Tibial nerve (tissue), 4 donors: ENCODE results near the gene LFNG. TPM values are rescaled to one million over a fixed set of nuclear protein-coding genes. Genes with fewer than 3 reads are reported as not detected.

Experiments
- DNase-seq, 2 donors: peaks; one replicate each; pipeline ENCODE4 v3.0.0-alpha.2; 2019; ENCODE audit warnings: low spot score in 2 of 2
- H3K27ac ChIP-seq, 4 donors: fragments of 200-600 bp; sonication (generic) in 3 of 4; one replicate each; pipeline ENCODE4 v1.5.1; 2017 to 2019; ENCODE audit warnings: mild to moderate bottlenecking in 1 of 4
- H3K27me3 ChIP-seq, 2 donors: fragments of 200-600 bp; sonication (generic) in 1 of 2; one replicate each; pipeline versions ENCODE4 v1.5.1 to v1.6.0; 2017 to 2019
- H3K36me3 ChIP-seq, 3 donors: fragments of 200-600 bp; sonication (generic); one replicate each; pipeline ENCODE4 v1.5.1; 2018 to 2019
- H3K4me1 ChIP-seq, 4 donors: fragments of 200-600 bp; sonication (generic) in 3 of 4; one replicate each; pipeline ENCODE4 v1.5.1; 2017 to 2019
- H3K4me3 ChIP-seq, 4 donors: fragments of 200-600 bp; sonication (generic) in 3 of 4; one replicate each; pipeline ENCODE4 v1.5.1; 2017 to 2019; ENCODE audit warnings: mild to moderate bottlenecking in 1 of 4, moderate library complexity in 1 of 4
- H3K9me3 ChIP-seq, 4 donors: fragments of 200-600 bp; sonication (generic) in 3 of 4; one replicate each; pipeline ENCODE4 v1.5.1; 2017 to 2019
- EP300 ChIP-seq, 2 donors: sonication (generic); formaldehyde crosslinking; IDR thresholded peaks; one replicate each; pipeline ENCODE4 v1.6.1; 2017; ENCODE audit warnings: antibody characterized with exemption in 2 of 2, mild to moderate bottlenecking in 1 of 2
- POLR2A ChIP-seq, 2 donors: fragments of 450-650 bp; IDR thresholded peaks; one replicate each; pipeline ENCODE4 v1.6.1; 2017; ENCODE audit warnings: antibody characterized with exemption in 2 of 2, mild to moderate bottlenecking in 2 of 2, moderate library complexity in 2 of 2
- WGBS, 2 donors: methylation state at CpG; one replicate each; pipeline ENCODE4 v1.1.5; 2018; 5-methylcytosine and 5-hydroxymethylcytosine counted together
- total RNA-seq, 4 donors: library from RNA; depleted of rRNA; stranded (reverse); fragments of >200 nt; gene quantifications; one replicate each; pipeline ENCODE4 v1.1.0, GENCODE V29; 2016
- TF ChIP-seq, protein P1 (sequence below), 5 experiments: fragments of 200-600 bp in 3 of 5; fragments of 450-650 bp in 2 of 5; sonication (generic) in 3 of 5; IDR thresholded peaks; one replicate each; pipeline ENCODE4 v1.5.1; 2016 to 2019; ENCODE audit warnings: antibody characterized with exemption in 5 of 5, mild to moderate bottlenecking in 3 of 5, moderate library complexity in 2 of 5

The LFNG gene
- total RNA-seq, 4 donors from 2014 or later: 8.8 to 21.6 (median 11.3) TPM

DNA sequence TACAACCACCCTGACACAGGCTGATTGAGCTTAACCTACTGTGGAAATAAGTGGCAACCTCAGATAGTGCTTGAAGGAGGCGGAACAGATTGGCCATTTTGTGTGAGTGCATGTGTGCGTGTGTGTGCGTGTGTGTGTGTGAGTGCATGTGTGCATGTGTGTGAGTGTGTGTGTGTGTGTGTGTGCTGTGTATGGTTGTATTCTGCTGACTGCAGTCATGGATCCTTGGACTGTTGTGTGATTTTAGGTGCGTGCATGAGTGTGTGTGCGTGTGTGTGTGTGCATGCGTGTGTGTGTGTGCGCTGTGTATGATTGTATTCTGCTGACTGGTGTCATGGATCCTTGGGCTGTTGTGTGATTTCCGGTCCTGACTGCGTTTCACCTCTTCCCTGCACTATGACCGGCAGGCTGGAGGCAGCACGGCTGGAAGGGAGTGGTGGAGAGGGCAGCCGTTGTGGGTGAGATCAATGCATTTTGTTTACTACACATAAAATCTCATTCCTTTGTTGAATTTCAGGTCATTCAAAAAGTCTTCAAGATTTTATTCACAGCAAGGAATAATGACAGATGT, 45.5 kb downstream of the LFNG start:
- Histone ChIP-seq H3K27ac (no peak overlapping the region), H3K36me3 (peaks cover 0 to 7% (median 0%) of the 10 kb centered on the region in 3 donors), H3K4me1 (peaks cover 0 to 30% (median 7%) of the 10 kb centered on the region in 4 donors), H3K9me3 (no peaks in the 10 kb centered on the region), H3K4me3 (no peak overlapping the region), H3K27me3 (no peaks in the 10 kb centered on the region)
- DNase-seq: no peak
- TF ChIP-seq EP300 (IDR thresholded peaks at IDR 0.05) (no peak), POLR2A (IDR thresholded peaks at IDR 0.05) (no peak)
- TF ChIP-seq, protein P1, sequence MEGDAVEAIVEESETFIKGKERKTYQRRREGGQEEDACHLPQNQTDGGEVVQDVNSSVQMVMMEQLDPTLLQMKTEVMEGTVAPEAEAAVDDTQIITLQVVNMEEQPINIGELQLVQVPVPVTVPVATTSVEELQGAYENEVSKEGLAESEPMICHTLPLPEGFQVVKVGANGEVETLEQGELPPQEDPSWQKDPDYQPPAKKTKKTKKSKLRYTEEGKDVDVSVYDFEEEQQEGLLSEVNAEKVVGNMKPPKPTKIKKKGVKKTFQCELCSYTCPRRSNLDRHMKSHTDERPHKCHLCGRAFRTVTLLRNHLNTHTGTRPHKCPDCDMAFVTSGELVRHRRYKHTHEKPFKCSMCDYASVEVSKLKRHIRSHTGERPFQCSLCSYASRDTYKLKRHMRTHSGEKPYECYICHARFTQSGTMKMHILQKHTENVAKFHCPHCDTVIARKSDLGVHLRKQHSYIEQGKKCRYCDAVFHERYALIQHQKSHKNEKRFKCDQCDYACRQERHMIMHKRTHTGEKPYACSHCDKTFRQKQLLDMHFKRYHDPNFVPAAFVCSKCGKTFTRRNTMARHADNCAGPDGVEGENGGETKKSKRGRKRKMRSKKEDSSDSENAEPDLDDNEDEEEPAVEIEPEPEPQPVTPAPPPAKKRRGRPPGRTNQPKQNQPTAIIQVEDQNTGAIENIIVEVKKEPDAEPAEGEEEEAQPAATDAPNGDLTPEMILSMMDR (IDR thresholded peaks at IDR 0.05): no peak
- WGBS, 2 donors: 72 to 75% methylated on average over 12 of the region's 12 CpGs

DNA sequence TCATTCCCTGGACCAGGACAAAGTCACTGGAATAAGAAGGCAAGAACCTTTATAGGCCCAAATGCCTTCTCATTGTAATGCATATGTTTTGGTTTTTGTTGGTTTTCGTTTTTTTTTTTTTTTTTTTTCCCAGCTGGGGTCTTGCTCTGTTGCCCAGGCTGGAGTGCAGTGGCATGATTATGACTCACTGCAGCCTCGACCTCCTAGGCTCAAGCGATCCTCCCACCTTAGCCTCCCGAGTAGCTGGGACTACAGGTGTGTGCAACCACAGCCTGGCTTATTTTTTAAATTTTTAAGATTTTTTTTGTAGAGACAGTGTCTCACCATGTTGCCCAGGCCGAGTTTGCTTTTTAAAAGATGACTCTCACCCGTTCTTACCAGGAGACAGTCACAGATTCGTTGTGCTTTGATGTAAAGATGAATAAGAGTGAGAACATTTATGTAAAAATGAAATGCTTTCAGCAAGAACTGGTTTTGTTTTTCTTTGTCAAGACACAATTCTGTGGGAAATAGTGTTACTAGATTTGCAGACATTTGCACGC, 46.8 kb downstream of the LFNG start:
- H3K27me3 ChIP-seq: no peaks in the 10 kb centered on the region
- H3K9me3 ChIP-seq: no peaks in the 10 kb centered on the region
- TF ChIP-seq, protein P1 (IDR thresholded peaks at IDR 0.05): no peak
- TF ChIP-seq EP300 (IDR thresholded peaks at IDR 0.05) (no peak), POLR2A (IDR thresholded peaks at IDR 0.05) (no peak)
- WGBS, 2 donors: 61 to 63% methylated on average over 8 of the region's 8 CpGs
- peak overlapping the region in 1 of 4 donors; percentile 21 for H3K4me3 ChIP-seq
- H3K27ac ChIP-seq: peak overlapping the region in 1 of 4 donors; percentile 30
- peaks cover 0 to 26% (median 3%) of the 10 kb centered on the region in 4 donors for H3K4me1 ChIP-seq
- peaks cover 0 to 7% (median 0%) of the 10 kb centered on the region in 3 donors for H3K36me3 ChIP-seq
- no peak for DNase-seq

DNA sequence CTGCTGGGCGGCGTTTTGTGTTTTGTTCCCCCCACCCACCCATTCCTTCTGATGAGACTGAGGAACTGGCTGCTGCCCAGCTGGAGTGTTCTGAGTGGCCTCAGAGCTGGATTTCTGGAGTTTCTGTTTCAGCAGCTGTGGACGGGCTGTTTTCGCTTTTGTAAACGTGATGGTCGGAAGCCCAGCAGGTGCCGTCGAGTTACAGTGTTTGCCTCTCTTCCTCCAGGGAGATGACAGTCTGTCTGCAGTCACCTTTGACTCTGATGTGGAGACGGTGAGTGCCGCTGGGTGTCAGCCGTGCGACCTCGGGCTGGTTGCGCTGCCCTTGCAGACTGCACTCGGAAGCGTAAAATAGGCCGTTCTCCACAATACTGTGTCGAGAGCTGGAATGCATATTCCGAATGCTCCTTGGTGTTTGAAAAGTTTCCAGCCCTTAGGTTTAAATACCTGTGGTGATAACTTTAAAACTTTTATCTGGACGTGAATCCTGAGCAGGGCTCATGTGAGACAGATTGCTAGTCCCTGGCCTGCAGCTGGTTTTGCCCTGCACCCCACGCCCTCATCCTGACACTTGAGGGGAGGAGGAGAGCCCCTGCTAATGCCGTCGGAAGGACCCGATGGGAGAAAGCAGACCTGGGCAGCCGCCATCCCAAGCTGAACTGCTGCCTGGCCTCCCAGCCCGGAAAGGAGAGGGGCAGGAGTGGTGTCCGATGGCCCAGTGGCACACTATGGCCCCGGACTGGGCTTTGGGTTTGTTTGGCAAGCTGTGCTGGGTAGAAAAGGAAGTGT, 47.5 kb downstream of the LFNG start:
- 56 to 64% methylated on average over 28 of the region's 28 CpGs for WGBS, 2 donors

DNA sequence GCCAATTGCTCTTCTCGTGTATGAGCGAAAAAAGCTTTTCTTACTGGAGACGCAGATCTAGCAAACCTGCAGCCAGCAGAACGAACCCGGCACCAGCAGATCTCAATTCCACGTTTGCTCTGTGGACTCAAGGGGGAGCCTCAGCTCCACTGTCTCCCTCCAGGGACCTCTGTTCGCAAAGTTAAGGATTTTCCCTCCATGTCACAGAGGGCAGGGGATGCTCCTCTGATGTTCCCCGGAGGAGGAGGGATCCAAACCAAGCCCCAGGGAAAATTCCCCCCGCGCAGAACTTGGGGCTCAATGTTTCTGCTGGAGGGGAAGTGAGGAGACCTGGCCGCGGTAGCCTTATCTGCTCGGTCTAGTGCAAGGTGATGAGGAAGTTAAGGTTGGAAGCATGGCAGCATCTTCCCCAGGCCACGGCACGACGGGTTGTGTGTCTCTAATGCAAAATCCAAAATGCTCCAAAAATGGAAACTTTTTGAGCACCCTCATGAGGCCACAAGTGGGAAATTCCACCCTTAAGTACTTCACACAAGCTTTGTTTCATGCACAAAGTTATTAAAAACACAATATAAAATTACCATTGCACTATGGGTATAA, 48.2 kb downstream of the LFNG start:
- Histone ChIP-seq H3K36me3 (peaks cover 0 to 19% (median 0%) of the 10 kb centered on the region in 3 donors), H3K9me3 (no peaks in the 10 kb centered on the region), H3K27me3 (no peaks in the 10 kb centered on the region), H3K4me1 (peaks cover 0 to 19% (median 3%) of the 10 kb centered on the region in 4 donors), H3K4me3 (no peak overlapping the region), H3K27ac (no peak overlapping the region)
- TF ChIP-seq, protein P1 (IDR thresholded peaks at IDR 0.05): peak in 4 of 5 experiments; percentile 29 to 54 (median 39)
- TF ChIP-seq EP300 (IDR thresholded peaks at IDR 0.05): no peak
- no peak for DNase-seq
- 37 to 40% methylated on average over 16 of the region's 16 CpGs for WGBS, 2 donors

More for the DNA sequence above, 47.5 kb downstream of the LFNG start:
- no peak for DNase-seq
- TF ChIP-seq, protein P1 (IDR thresholded peaks at IDR 0.05): peak in 1 of 5 experiments; percentile 11
- TF ChIP-seq EP300 (IDR thresholded peaks at IDR 0.05): no peak
- H3K9me3 ChIP-seq: no peaks in the 10 kb centered on the region
- H3K36me3 ChIP-seq: peaks cover 0 to 12% (median 0%) of the 10 kb centered on the region in 3 donors
- peaks cover 0 to 19% (median 3%) of the 10 kb centered on the region in 4 donors for H3K4me1 ChIP-seq
- peak overlapping the region in 1 of 4 donors; percentile 21 for H3K4me3 ChIP-seq
- H3K27ac ChIP-seq: peak overlapping the region in 1 of 4 donors; percentile 30
- H3K27me3 ChIP-seq: no peaks in the 10 kb centered on the region
